Heart left ventricle (tissue), 13 donors: ENCODE measurements around the gene NSD2.

ENCODE experiments used
- POLR2A ChIP-seq, 2 donors: fragments of 450-650 bp; IDR thresholded peaks; one replicate each; pipeline ENCODE4 v1.6.1; 2017; ENCODE audit warnings: antibody characterized with exemption in 2 of 2, mild to moderate bottlenecking in 2 of 2, moderate library complexity in 2 of 2
- TF ChIP-seq, protein P1 (sequence below), 12 donors: fragments of 200-600 bp; sonication (generic) in 4 of 12; IDR thresholded peaks; one replicate each; pipeline versions ENCODE4 v1.5.0 to v1.8.0; 2018 to 2022; ENCODE audit warnings: antibody characterized with exemption in 12 of 12, mild to moderate bottlenecking in 5 of 12
- donor health status: ischemic (EF 13 %, LVEDD 7.1; RV severe dilation, severe dysfunction).
- donor health status: DM: no; HTN: yes; CAD: no.
- donor health status: DM: no; HTN: no; CAD: no.
- donor health status: ischemic (EF 25% LVEDD 6.9; RV normal size, moderate dysfunction).
- donor health status: ischemic (EF 25% LVEDD 5.7; RV mildly dilated, moderate dysfunction).
- donor health status: ischemic (EF 35%, LVEDD 5.7; RV mildly dilated, moderate dysfunction).
- donor health status: nonischemic (EF 11% LVEDD 7.7; RV severe dilation, severe dysfunction).
- donor health status: DM: yes; HTN: yes; CAD: no.
- donor health status: PGD.
- donor health status: ischemic (EF 29% LVEDD 5.4; RV normal size, mild dysfunction).
- donor health status: nonischemic (EF 23%, LVEDD 6.1; RV moderate dilation, normal function).

DNA sequence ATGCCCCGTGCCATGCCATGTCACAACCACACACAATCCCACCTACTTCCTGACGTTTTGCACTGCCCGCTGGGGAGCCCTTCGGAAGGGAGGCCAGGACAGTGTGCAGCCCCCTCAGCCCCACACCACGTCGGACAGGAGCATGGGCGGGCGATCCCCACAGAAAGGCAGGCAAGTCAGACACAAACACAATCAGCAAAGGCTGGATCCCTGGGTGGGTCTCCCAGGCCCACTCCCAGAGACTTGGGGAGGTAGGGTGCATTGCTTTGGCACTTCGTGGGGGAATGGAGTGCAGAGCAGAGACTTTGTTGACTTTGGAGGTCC is 29.3 kb upstream of the NSD2 start:
- TF ChIP-seq, protein P1, sequence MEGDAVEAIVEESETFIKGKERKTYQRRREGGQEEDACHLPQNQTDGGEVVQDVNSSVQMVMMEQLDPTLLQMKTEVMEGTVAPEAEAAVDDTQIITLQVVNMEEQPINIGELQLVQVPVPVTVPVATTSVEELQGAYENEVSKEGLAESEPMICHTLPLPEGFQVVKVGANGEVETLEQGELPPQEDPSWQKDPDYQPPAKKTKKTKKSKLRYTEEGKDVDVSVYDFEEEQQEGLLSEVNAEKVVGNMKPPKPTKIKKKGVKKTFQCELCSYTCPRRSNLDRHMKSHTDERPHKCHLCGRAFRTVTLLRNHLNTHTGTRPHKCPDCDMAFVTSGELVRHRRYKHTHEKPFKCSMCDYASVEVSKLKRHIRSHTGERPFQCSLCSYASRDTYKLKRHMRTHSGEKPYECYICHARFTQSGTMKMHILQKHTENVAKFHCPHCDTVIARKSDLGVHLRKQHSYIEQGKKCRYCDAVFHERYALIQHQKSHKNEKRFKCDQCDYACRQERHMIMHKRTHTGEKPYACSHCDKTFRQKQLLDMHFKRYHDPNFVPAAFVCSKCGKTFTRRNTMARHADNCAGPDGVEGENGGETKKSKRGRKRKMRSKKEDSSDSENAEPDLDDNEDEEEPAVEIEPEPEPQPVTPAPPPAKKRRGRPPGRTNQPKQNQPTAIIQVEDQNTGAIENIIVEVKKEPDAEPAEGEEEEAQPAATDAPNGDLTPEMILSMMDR (IDR thresholded peaks at IDR 0.05) = no peak
- TF ChIP-seq POLR2A (IDR thresholded peaks at IDR 0.05) = no peak
